Measurements from ENCODE around the gene PREB. TPM values are rescaled to one million over a fixed set of nuclear protein-coding genes. Genes with fewer than 3 reads are reported as not detected.

The PREB gene
- total and polyA plus RNA-seq, 2 of the 13 experiments (the other 11 are each of a cell fraction or from before 2014, with no cell fraction given): 112 to 192 TPM

GRCh38 chr2:27086090-27086723 is 48.2 kb downstream of the PREB start (continued):
- TF ChIP-seq HNRNPL (IDR thresholded peaks at IDR 0.05; ENCODE audit: low read depth, low read length) (no peak), SOX5 (CRISPR knock-in tag; IDR thresholded peaks at IDR 0.05; ENCODE audit: borderline replicate concordance) (peak; percentile 47; the same call in 1 of the 2 replicates), CEBPB (IDR thresholded peaks at IDR 0.05; ENCODE audit: borderline replicate concordance, low read depth, low read length) (no peak), ZSCAN20 (CRISPR knock-in tag; IDR thresholded peaks at IDR 0.05; ENCODE audit: borderline replicate concordance) (peak; percentile 95), ATF6 (CRISPR knock-in tag; conservative IDR thresholded peaks at IDR 0.05) (peak; percentile 92), AGO2 (optimal IDR thresholded peaks at IDR 0.05; ENCODE audit: low read depth, low read length) (peak; percentile 82), ZNF670 (CRISPR knock-in tag; IDR thresholded peaks at IDR 0.05; ENCODE audit: borderline replicate concordance) (peak; percentile 31; the same call in 1 of the 2 replicates), ZNF512B (CRISPR knock-in tag; IDR thresholded peaks at IDR 0.05; ENCODE audit: borderline replicate concordance) (no peak), ZNF512 (CRISPR knock-in tag; IDR thresholded peaks at IDR 0.05) (no peak), MYC (CRISPR knock-in tag; IDR thresholded peaks at IDR 0.05; ENCODE audit: borderline replicate concordance) (peak; percentile 97), NFKBIZ (CRISPR knock-in tag; IDR thresholded peaks at IDR 0.05) (peak; percentile 47; the same call in 1 of the 2 replicates), SKIL (CRISPR knock-in tag; IDR thresholded peaks at IDR 0.05; ENCODE audit: borderline replicate concordance) (no peak), CBX2 (IDR thresholded peaks at IDR 0.05; ENCODE audit: low read depth, low read length) (no peak), CBX2 (CRISPR knock-in tag; IDR thresholded peaks at IDR 0.05; ENCODE audit: low read depth) (0 out of 2 replicates have a peak, but pooled peaks have one; percentile 13), ZNF543 (CRISPR knock-in tag; IDR thresholded peaks at IDR 0.05) (peak; percentile 53; the same call in 1 of the 2 replicates), SKI (IDR thresholded peaks at IDR 0.05; ENCODE audit: partially characterized antibody) (peak; percentile 84), ATF1 (CRISPR knock-in tag; IDR thresholded peaks at IDR 0.05) (no peak), ZNF569 (CRISPR knock-in tag; IDR thresholded peaks at IDR 0.05; ENCODE audit: borderline replicate concordance) (no peak), ZKSCAN5 (CRISPR knock-in tag; IDR thresholded peaks at IDR 0.05) (no peak), ZMAT5 (CRISPR knock-in tag; IDR thresholded peaks at IDR 0.05; ENCODE audit: borderline replicate concordance, low read depth) (peak; percentile 14; the same call in 1 of the 2 replicates), YEATS4 (CRISPR knock-in tag; IDR thresholded peaks at IDR 0.05; ENCODE audit: borderline replicate concordance) (peak; percentile 91)

Data from HepG2 (cell line).